HUES6 (cell line): Measurements from ENCODE around the gene KCNJ9.
A peak's percentile ranks its signal among the peaks of the same experiment; 100 is the strongest.

Experiments
- H3K27ac ChIP-seq: 2 replicates; pipeline ENCODE4 v1.7.0; 2013; ENCODE audit warnings: low read depth, mild to moderate bottlenecking, low read length, inconsistent platforms
- H3K27me3 ChIP-seq: 2 replicates; pipeline ENCODE4 v1.6.1; 2013; ENCODE audit warnings: low read length; ENCODE audit not compliant: control insufficient read depth, insufficient read depth
- H3K36me3 ChIP-seq: 2 replicates; pipeline ENCODE4 v1.6.1; 2013; ENCODE audit warnings: low read length; ENCODE audit not compliant: control insufficient read depth, insufficient read depth
- H3K4me1 ChIP-seq: 2 replicates; pipeline ENCODE4 v1.6.1; 2013; ENCODE audit warnings: low read length; ENCODE audit not compliant: control insufficient read depth, insufficient read depth
- H3K4me3 ChIP-seq: 2 replicates; pipeline ENCODE4 v1.5.1; 2013; ENCODE audit warnings: low read depth, low read length
- H3K9ac ChIP-seq: one replicate; pipeline ENCODE4 v1.6.1; 2013; ENCODE audit warnings: mild to moderate bottlenecking, low read length
- H3K9me3 ChIP-seq: 2 replicates; pipeline ENCODE4 v1.6.1; 2013; ENCODE audit warnings: low read depth, low read length; ENCODE audit not compliant: control insufficient read depth, insufficient read depth

The KCNJ9 gene

DNA sequence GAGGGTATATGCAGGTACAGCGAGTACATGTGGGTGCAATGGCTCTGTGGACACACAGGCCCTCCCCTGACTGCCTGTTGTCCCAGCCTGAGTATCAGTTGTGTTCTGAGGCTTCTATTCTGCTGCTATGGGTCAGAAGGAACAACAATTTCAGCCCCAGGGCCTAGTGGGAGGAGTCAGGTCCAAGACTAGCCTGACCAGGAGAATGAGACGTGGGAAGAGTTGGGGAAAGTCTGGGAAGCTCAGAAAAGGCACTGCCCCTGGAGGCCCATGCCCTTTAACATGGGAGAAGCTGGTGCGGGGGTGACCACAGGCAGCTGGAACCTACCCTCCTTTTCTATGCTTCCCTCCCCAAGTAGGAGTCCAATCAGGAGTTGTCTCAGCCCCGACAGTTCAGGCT is 9.4 kb downstream of the KCNJ9 start:
- no peak overlapping the region for H3K9ac ChIP-seq
- H3K9me3 ChIP-seq, result no peaks in the 10 kb centered on the region
- H3K27me3 ChIP-seq, result 0 out of 2 replicates have a peak, but pooled peaks cover 2% of the 10 kb centered on the region
- H3K4me1 ChIP-seq, result peaks cover 13% of the 10 kb centered on the region
- no peak overlapping the region for H3K4me3 ChIP-seq
- peaks cover 37% of the 10 kb centered on the region for H3K36me3 ChIP-seq
- no peak overlapping the region for H3K27ac ChIP-seq

DNA sequence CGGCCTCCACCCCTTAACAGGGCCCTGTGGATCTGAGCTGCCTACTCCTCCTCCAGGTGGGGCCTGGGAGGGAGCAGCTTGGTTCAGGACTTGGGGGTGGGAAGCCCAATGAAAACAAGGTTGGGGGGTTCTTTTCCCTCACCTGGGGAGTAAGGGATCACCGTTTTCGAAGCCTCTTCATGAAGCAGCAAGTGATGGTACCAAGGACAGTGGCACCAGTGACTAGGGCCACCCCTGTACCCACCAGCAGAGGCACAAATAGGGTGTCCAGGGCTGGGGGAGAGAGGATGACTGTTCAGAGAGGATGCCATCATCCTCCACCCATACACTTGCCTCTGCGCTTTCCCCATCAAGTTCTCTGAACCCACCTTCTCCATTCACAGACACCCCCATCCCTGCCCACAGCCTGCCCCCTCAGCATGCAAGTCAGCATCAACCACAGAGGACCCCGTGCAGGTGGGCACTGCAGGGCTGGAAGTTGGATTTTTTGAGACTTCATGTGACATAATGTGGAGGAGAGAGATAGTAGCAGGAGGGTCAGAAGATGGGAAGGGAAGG is 10.4 kb downstream of the KCNJ9 start:
- no peak overlapping the region for H3K27ac ChIP-seq
- no peak overlapping the region for H3K9ac ChIP-seq
- H3K36me3 ChIP-seq, result peaks cover 37% of the 10 kb centered on the region
- peaks cover 19% of the 10 kb centered on the region for H3K4me1 ChIP-seq
- no peak overlapping the region for H3K4me3 ChIP-seq
- H3K27me3 ChIP-seq, result no peaks in the 10 kb centered on the region
- H3K9me3 ChIP-seq, result no peaks in the 10 kb centered on the region

DNA sequence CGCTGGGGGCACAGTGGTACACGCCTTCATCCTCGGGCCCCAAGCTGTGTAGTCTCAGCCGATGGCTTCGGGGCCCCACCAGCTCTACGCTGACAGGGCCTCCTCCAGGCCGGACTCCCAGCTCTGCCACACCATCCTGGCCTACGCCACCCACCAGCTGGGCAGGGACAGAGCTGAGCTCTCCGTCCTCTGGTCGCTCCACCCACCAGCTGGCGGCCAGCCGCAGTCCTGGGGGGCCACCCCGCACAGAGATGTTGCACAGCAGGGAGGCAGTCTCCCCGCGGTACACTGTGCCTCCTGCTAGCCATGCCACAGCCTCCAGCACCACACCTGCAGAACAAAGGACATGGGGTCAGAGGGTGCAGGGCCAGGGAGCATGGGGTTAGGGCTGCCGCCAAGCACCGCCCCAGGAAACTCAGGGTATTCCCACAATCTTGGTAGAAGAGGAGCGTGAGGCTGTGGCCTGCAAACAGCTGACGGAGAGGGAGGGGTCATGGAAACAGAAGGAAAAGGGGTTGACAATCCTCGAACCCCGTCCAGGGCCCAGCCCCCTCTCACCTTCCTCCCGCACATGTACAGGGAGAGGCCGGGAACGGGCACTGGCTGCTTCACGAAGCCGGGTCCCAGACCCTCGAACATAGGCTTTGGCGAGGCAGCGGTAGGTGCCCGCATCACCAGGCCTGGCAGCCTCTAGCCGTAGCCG is 11.2 kb downstream of the KCNJ9 start:
- Histone ChIP-seq H3K36me3 (peaks cover 37% of the 10 kb centered on the region), H3K9ac (no peak overlapping the region), H3K27me3 (no peaks in the 10 kb centered on the region), H3K4me3 (no peak overlapping the region), H3K4me1 (peaks cover 27% of the 10 kb centered on the region), H3K9me3 (no peaks in the 10 kb centered on the region), H3K27ac (no peak overlapping the region)

DNA sequence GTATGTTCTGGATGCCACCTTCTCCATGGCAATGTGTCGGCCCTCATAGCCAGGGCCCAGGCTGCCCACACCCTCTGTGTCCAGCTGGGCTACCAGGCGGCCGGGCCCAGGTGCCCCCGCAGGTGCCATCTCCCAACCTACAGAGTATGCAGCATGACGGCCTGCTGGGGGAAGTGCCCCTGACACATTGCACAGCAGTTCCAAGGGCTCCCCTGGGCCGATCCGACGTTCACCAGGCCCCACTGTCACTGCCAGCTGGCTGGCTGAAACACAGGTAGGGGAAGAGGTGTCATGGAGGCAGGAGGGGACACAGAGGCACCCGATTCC is 11.7 kb downstream of the KCNJ9 start:
- no peaks in the 10 kb centered on the region for H3K9me3 ChIP-seq
- H3K4me1 ChIP-seq, result peaks cover 31% of the 10 kb centered on the region
- H3K36me3 ChIP-seq, result peaks cover 37% of the 10 kb centered on the region
- H3K27ac ChIP-seq, result no peak overlapping the region
- H3K4me3 ChIP-seq, result no peak overlapping the region
- H3K27me3 ChIP-seq, result no peaks in the 10 kb centered on the region
- H3K9ac ChIP-seq, result no peak overlapping the region

DNA sequence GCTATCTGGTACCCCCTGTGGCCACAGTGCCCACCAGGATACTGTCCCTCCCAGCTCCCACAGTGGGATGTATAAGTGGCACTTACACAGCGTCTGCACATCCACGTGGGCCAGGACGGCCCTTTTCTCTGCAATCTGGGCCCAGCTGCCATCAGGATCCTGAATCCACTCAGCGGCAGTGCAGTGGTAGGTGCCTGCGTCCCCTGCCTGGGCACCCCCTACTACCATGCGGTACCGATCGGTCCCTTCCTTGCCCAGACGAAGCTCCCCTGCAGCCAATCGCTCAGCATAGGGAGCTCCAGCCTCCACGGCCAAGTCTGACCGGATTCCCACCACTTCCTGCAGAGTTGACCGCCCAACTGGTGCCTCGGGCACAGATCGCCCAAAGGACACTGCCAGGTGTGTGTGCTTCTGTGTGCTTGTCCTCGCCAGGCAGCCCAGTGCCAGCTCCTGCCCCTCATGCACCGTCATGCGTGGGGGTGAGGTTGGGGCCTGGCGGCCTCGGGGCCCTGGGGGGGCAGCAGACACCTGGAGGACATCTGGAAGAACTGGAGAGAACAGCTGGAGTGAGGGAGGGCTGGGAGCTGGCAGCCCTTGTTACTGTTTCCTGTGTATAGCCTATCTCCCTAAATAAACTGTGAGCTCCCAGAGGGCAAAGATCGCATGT is 12.4 kb downstream of the KCNJ9 start:
- Histone ChIP-seq H3K9ac (no peak overlapping the region), H3K36me3 (peaks cover 37% of the 10 kb centered on the region)

DNA sequence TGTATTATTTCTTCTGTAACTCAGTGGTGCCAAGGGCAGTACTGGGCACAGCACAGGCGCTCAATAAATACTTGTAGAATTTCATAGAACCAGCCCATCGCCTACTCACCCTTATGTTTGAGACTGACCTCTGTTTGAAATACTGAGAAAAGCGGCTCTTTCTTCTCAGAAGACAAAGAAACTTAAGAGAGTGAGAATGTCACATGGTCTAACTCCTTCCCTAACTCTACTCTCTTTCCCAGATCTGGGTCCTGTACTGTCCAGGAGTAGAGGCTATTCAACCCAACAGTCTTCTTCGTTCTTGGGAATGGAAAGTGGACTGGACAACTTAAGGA is 12.9 kb downstream of the KCNJ9 start:
- peaks cover 34% of the 10 kb centered on the region for H3K4me1 ChIP-seq
- H3K9me3 ChIP-seq, result no peaks in the 10 kb centered on the region
- no peak overlapping the region for H3K27ac ChIP-seq
- H3K36me3 ChIP-seq, result peaks cover 37% of the 10 kb centered on the region
- no peak overlapping the region for H3K9ac ChIP-seq
- H3K4me3 ChIP-seq, result no peak overlapping the region
- H3K27me3 ChIP-seq, result no peaks in the 10 kb centered on the region

More for the DNA sequence above, 12.4 kb downstream of the KCNJ9 start:
- H3K9me3 ChIP-seq, result no peaks in the 10 kb centered on the region
- H3K4me3 ChIP-seq, result no peak overlapping the region
- no peak overlapping the region for H3K27ac ChIP-seq
- H3K4me1 ChIP-seq, result peaks cover 31% of the 10 kb centered on the region
- no peaks in the 10 kb centered on the region for H3K27me3 ChIP-seq

DNA sequence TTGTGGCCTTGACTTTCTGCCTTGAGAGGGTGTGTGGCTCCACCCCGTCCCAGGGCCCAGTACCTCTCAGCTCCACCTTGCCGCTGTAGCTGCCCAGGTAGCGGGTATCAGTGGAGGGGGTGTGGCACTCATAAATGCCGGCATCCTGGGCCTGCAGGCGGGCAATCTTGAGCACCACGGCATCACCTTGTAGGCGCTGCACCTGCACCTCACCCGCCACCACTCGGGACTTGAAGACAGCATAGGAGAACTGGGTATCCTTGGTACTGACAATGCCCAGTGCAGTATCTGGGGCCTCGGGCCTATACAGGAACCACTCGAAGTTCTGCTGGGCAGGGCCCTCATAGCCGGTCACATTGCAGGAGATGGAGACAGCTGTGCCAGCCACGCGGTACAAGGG is 13.5 kb downstream of the KCNJ9 start:
- H3K9me3 ChIP-seq, result no peaks in the 10 kb centered on the region
- H3K36me3 ChIP-seq, result peaks cover 37% of the 10 kb centered on the region
- H3K27me3 ChIP-seq, result no peaks in the 10 kb centered on the region

DNA sequence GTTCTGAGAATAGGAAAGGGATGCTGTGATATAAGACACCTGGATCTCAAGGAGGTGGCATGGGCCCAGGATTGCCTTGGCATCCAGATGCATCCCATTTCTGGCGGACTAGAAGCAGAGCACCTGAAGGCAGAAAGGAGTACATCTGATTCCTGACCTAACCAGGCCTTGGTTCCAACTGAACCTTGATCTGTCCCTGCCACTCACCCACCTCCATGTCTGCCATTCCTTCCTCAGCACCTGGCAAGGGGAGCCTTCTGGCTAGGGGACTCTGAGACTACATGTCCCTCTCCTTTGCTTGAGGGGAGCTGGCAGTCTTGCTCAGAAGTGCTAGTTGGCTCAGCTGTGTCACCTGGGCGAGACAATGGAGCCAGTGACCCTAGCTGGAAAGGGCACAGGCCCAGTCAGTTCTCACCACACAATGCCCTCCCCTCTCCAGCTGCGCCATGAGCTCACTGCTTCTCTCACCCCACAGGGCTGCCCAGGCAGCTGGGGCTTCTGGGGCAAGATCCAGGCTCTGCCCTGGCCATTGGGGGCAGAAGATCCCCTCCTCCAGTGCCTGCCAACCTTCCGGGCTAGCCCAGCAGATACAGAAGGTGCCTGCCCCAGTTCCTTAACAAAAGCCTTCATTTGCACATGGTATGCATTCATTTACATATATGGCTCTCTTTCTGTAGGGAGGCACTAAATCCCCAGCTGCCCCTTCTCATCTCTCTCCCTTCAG is 14.2 kb downstream of the KCNJ9 start:
- H3K9ac ChIP-seq, result peak overlapping the region; percentile 36
- peak overlapping the region; percentile 87 for H3K27ac ChIP-seq
- H3K9me3 ChIP-seq, result no peaks in the 10 kb centered on the region
- peaks cover 37% of the 10 kb centered on the region for H3K36me3 ChIP-seq
- H3K4me1 ChIP-seq, result peaks cover 36% of the 10 kb centered on the region
- H3K4me3 ChIP-seq, result peak overlapping the region; percentile 78
- no peaks in the 10 kb centered on the region for H3K27me3 ChIP-seq

More for the DNA sequence above, 13.5 kb downstream of the KCNJ9 start:
- Histone ChIP-seq H3K27ac (no peak overlapping the region), H3K4me1 (peaks cover 36% of the 10 kb centered on the region), H3K9ac (no peak overlapping the region), H3K4me3 (no peak overlapping the region)

DNA sequence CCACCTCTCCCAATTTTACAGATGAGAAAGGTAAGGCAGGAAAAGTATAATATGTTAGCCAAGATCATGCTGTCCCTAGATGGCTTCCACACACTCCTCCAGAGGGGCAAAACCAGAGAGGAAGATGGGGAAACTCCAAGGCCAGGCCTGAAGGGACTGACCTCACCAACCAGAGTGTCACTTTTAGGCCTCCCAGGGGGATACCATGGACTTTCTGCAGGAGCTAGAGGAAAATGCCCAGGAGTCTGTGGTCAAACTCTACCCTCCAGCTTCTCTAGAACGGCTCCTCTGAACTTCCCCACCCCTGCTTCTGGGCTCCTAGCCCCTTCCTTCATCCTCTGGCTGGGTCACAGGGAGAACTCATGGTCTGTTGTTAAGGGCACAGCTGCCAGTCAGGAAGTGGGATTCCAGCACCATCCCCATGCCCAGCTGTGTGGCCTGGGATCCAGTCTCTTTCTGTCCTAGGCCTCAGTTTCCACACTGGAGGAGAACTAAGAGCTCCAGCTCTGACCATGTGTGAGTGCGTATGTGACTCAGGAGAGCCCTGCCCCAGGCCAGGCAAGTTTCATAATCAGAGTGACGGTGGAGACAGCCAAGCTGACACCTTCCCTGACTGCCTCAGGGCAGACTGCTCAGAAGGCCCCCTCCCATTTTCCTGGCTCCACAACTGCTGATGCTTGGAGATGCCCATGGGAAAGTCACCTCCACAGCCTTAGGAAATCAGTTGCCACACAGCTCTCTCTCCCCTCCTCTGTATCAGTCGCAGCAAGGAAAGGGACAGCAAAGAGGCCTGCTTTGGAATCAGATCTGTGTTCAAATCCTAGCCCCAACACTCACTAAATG is 15.2 kb downstream of the KCNJ9 start:
- H3K36me3 ChIP-seq, result peaks cover 34% of the 10 kb centered on the region
- no peaks in the 10 kb centered on the region for H3K27me3 ChIP-seq
- peak overlapping the region; percentile 78 for H3K4me3 ChIP-seq
- H3K4me1 ChIP-seq, result peaks cover 41% of the 10 kb centered on the region
- peak overlapping the region; percentile 27 for H3K27ac ChIP-seq
- H3K9ac ChIP-seq, result peak overlapping the region; percentile 55
- H3K9me3 ChIP-seq, result no peaks in the 10 kb centered on the region

DNA sequence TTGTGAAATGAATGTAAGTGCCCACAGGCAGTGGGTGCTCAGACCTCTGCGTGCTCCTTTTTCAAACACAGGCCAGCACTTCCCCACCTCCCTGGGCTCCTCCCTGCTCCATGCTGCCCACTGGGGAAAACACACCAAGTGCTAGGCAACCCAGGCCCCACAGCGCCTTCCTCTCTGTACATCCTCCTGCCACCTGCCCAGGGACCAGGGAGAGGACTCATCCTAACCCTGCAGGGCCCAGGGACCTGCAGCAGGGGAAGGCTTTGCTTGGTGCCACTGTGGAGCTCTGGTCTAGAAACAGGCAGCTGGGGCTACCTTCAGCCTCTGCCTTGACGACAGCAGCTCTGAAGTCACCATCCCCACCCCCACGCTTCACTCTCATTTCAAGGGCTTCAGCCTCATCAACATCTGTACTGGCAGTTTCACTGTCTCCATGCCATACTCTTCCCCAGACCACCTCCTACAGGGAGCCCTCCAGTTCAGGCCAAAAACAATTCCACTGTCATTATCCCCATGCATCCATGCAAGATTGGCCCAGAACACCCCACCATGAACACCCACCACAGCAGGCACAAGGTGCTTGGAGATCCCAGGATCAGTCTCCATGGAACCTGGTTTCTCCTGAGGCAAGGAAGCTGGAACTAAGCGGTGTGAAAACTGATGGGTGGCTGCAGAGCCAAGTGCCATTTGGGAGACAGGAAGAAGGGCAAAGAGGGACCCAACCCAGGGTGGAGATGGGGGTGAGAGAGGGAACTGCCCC is 16.0 kb downstream of the KCNJ9 start:
- Histone ChIP-seq H3K9ac (peak overlapping the region; percentile 55), H3K4me3 (peak overlapping the region; percentile 78), H3K4me1 (peaks cover 46% of the 10 kb centered on the region), H3K27ac (no peak overlapping the region), H3K27me3 (no peaks in the 10 kb centered on the region), H3K9me3 (no peaks in the 10 kb centered on the region), H3K36me3 (peaks cover 26% of the 10 kb centered on the region)
